ENCODE data around the gene RAN. TPM values are rescaled to one million over a fixed set of nuclear protein-coding genes. Genes with fewer than 3 reads are reported as not detected.

Gene RAN
- total and polyA plus RNA-seq, 9 of the 15 experiments (the other 6 are each of a cell fraction or from before 2014, with no cell fraction given) = 1,687 to 3,820 (median 2,300) TPM

- TF ChIP-seq, protein P1, sequence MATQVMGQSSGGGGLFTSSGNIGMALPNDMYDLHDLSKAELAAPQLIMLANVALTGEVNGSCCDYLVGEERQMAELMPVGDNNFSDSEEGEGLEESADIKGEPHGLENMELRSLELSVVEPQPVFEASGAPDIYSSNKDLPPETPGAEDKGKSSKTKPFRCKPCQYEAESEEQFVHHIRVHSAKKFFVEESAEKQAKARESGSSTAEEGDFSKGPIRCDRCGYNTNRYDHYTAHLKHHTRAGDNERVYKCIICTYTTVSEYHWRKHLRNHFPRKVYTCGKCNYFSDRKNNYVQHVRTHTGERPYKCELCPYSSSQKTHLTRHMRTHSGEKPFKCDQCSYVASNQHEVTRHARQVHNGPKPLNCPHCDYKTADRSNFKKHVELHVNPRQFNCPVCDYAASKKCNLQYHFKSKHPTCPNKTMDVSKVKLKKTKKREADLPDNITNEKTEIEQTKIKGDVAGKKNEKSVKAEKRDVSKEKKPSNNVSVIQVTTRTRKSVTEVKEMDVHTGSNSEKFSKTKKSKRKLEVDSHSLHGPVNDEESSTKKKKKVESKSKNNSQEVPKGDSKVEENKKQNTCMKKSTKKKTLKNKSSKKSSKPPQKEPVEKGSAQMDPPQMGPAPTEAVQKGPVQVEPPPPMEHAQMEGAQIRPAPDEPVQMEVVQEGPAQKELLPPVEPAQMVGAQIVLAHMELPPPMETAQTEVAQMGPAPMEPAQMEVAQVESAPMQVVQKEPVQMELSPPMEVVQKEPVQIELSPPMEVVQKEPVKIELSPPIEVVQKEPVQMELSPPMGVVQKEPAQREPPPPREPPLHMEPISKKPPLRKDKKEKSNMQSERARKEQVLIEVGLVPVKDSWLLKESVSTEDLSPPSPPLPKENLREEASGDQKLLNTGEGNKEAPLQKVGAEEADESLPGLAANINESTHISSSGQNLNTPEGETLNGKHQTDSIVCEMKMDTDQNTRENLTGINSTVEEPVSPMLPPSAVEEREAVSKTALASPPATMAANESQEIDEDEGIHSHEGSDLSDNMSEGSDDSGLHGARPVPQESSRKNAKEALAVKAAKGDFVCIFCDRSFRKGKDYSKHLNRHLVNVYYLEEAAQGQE (IDR thresholded peaks at IDR 0.05; ENCODE audit: borderline replicate concordance) = peak; percentile 84
- TF ChIP-seq, protein P1 (CRISPR knock-in tag; IDR thresholded peaks at IDR 0.05; ENCODE audit: low read depth) = no peak
- TF ChIP-seq TAF15 (IDR thresholded peaks at IDR 0.05; ENCODE audit: low read depth, low read length) = no peak
- no peak for TF ChIP-seq PTBP1 (IDR thresholded peaks at IDR 0.05; ENCODE audit: low read depth, low read length)
- TF ChIP-seq NRF1 (conservative IDR thresholded peaks at IDR 0.05 in 1 of 2, IDR thresholded peaks at IDR 0.05 in 1 of 2) = 0 out of 4 replicates have a peak, but pooled peaks of 1 of the 2 experiments have one; percentile 16
- peak; percentile 81; the same call in 1 of the 2 replicates for TF ChIP-seq GATAD2B (IDR thresholded peaks at IDR 0.05; ENCODE audit: borderline replicate concordance)
- TF ChIP-seq LCOR (CRISPR knock-in tag; IDR thresholded peaks at IDR 0.05) = peak; percentile 95
- TF ChIP-seq ZNF184 (CRISPR knock-in tag; IDR thresholded peaks at IDR 0.05) = no peak
- no peak for TF ChIP-seq RHOXF2B (CRISPR knock-in tag; conservative IDR thresholded peaks at IDR 0.05)
- TF ChIP-seq THRB (CRISPR knock-in tag; conservative IDR thresholded peaks at IDR 0.05) = no peak
- no peak for TF ChIP-seq NCOA6 (IDR thresholded peaks at IDR 0.05)
- no peak for TF ChIP-seq POLR2A (conservative IDR thresholded peaks at IDR 0.05)
- TF ChIP-seq CREB1 (IDR thresholded peaks at IDR 0.05) = no peak; the same call in 1 of the 2 replicates
- peak; percentile 53; the same call in 1 of the 2 replicates for TF ChIP-seq CREB1 (CRISPR knock-in tag; IDR thresholded peaks at IDR 0.05)
- peak; percentile 68; the same call in 1 of the 2 replicates for TF ChIP-seq GABPB1 (CRISPR knock-in tag; IDR thresholded peaks at IDR 0.05)
- peak; percentile 72 for TF ChIP-seq SPI1 (IDR thresholded peaks at IDR 0.05; ENCODE audit: borderline replicate concordance, low read depth, low read length)
These were observed 45.6 kb upstream of the RAN start (continued) for GRCh38 chr12:130826151-130826801.

Measured in K562 (cell line).